GM18873 (cell line): Measurements from ENCODE around the gene PGK1.

Source experiments
- ATAC-seq: cut with Tn5 transposase; IDR thresholded peaks from one replicate; pipeline ENCODE4 v1.9.1; 2021; ENCODE audit warnings: mild to moderate bottlenecking, moderate library complexity, moderate number of reproducible peaks; ENCODE audit not compliant: unreplicated experiment, low FRiP score

Gene PGK1

DNA sequence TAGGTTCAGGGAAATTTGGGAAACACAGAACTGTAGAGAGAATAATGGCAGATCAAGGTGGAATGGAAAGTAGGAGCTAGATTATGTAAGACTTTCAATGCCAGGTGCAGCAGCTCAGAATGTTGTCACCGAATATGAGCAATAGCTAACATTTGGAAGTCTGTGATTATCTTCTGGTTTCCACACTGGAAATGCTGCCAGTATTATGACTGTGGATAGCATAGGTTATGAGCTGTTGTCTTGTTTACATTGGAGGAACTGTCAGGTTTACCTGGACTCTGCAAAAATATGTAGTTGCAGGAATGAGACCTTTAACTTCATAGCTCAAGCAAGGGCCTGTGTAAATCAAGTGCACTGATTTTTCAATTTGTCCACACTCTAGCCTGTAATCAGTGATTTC, 61.4 kb downstream of the PGK1 start:
- no peak for ATAC-seq

DNA sequence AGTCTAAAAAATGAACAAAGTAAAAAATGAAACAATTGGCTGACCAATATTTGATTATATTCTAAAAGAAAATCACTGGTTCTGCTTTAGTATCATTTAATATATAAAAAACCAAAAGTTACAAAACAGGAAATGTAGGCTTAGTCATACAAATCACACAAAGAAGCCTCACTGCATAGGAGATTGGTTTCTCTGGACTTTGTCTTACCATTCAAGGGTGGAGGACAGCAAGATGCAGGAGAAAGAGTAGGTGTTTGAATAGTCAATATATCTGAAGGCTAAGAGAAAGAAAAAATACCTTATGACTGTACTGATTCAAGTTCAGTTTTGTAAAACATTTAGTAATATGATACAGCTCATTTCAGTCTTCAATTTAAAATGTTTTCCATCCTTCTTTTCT, 64.0 kb downstream of the PGK1 start:
- no peak for ATAC-seq
